ENCODE data around the gene SWI5.

SWI5 gene

GRCh38 chr9:128297221-128297773 lies 21.2 kb downstream of the SWI5 start:
- no peak for TF ChIP-seq SIN3A (IDR thresholded peaks at IDR 0.05; ENCODE audit: borderline replicate concordance, insufficient read depth, low read length)
- TF ChIP-seq, protein P1, sequence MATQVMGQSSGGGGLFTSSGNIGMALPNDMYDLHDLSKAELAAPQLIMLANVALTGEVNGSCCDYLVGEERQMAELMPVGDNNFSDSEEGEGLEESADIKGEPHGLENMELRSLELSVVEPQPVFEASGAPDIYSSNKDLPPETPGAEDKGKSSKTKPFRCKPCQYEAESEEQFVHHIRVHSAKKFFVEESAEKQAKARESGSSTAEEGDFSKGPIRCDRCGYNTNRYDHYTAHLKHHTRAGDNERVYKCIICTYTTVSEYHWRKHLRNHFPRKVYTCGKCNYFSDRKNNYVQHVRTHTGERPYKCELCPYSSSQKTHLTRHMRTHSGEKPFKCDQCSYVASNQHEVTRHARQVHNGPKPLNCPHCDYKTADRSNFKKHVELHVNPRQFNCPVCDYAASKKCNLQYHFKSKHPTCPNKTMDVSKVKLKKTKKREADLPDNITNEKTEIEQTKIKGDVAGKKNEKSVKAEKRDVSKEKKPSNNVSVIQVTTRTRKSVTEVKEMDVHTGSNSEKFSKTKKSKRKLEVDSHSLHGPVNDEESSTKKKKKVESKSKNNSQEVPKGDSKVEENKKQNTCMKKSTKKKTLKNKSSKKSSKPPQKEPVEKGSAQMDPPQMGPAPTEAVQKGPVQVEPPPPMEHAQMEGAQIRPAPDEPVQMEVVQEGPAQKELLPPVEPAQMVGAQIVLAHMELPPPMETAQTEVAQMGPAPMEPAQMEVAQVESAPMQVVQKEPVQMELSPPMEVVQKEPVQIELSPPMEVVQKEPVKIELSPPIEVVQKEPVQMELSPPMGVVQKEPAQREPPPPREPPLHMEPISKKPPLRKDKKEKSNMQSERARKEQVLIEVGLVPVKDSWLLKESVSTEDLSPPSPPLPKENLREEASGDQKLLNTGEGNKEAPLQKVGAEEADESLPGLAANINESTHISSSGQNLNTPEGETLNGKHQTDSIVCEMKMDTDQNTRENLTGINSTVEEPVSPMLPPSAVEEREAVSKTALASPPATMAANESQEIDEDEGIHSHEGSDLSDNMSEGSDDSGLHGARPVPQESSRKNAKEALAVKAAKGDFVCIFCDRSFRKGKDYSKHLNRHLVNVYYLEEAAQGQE (IDR thresholded peaks at IDR 0.05; ENCODE audit: insufficient read depth in 1 of 2, low read depth in 2 of 2, low read length in 2 of 2) = no peak
- TF ChIP-seq POLR2AphosphoS5 (IDR thresholded peaks at IDR 0.05; ENCODE audit: low read depth, low read length) = no peak
- TF ChIP-seq FOXP2 (optimal IDR thresholded peaks at IDR 0.05; ENCODE audit: borderline replicate concordance, extremely low read depth, extremely low read length, insufficient read depth) = no peak
- TF ChIP-seq TAF1 (IDR thresholded peaks at IDR 0.05; ENCODE audit: borderline replicate concordance, insufficient read depth, low read length) = no peak

DNA sequence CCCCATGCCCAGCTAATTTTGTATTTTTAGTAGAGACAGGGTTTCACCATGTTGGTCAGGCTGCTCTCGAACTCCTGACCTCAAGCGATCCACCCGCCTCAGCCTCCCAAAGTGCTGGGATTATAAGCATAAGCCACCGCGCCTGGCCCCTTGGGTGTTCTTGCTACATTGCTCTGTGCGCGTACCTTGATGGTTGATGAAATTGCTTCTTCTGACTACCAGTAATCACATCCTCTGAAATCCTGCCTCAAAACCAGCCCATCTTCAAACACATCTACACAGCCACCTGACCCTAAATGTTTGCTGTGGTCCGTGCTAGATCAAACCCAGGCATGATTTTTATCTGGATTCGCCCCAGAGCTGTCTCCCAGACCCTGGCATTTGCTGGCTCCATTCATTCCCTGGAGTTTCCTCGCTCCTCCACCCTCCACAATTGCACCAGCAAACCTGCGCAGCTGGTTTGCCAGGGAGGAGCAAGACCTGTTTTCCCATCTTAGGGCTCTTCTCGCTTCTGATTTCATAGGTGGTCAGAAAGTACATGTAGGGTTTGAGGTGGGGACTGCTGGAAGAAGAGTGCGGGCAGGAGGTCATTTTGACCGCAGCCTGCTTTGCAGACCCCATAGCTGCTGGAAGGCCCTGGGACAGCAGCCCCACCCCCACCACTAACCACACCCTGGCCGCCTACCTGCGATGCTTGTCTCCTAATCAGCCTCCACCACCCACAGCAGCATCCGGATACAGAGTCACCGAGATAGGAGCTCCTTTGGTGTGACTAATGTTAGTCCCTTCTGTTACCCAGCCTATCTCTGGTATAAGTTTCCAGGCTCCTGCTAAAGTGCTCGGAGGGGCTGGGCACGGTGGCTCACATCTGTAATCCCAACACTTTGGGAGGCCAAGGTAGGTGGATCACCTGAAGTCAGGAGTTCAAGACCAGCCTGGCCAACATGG lies 22.7 kb downstream of the SWI5 start:
- TF ChIP-seq SIN3A (IDR thresholded peaks at IDR 0.05; ENCODE audit: borderline replicate concordance, insufficient read depth, low read length) (no peak), TAF1 (IDR thresholded peaks at IDR 0.05; ENCODE audit: borderline replicate concordance, insufficient read depth, low read length) (no peak), POLR2AphosphoS5 (IDR thresholded peaks at IDR 0.05; ENCODE audit: low read depth, low read length) (no peak), FOXP2 (optimal IDR thresholded peaks at IDR 0.05; ENCODE audit: borderline replicate concordance, extremely low read depth, extremely low read length, insufficient read depth) (no peak)
- TF ChIP-seq, protein P1 (IDR thresholded peaks at IDR 0.05; ENCODE audit: insufficient read depth in 1 of 2, low read depth in 2 of 2, low read length in 2 of 2) = no peak

DNA sequence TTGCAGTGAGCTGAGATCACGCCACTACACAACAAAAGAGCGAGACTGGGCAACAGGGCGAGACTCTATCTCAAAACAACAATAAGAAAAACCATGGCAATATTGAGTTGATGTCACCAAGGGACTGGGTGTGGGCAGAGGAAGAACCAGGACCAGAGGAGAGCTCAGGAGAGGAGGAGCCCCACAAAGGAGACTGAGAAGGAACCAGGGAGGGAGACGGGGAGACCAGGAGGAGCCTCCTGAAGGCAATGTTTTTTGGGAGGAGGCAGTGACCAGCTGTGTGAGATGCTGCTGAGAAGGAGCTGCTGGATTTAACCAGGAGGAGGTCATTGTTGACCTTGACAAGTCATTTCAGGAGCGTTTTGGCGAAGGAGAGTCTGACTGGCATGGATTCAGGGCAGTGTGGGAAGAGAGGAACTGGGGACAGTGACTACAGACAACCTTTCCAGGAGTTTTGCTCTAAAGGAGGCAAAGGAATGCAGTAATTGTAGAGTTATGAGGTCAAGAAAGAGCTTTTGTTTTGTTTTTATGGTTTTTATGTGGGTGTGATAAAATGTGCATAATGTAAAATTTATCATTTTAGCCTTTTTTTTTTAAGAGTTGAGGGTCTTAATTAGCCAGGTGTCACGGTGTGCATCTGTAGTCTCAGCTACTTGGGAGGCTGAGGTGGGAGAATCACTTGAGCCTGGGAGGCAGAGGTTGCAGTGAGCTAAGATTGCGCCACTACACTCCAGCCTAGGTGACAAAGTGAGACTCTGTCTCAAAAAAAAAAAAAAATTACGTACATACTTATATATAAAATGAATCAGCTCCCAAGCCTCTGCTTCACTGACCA lies 28.3 kb downstream of the SWI5 start:
- no peak for TF ChIP-seq POLR2AphosphoS5 (IDR thresholded peaks at IDR 0.05; ENCODE audit: low read depth, low read length)
- no peak for TF ChIP-seq SIN3A (IDR thresholded peaks at IDR 0.05; ENCODE audit: borderline replicate concordance, insufficient read depth, low read length)
- TF ChIP-seq, protein P1 (IDR thresholded peaks at IDR 0.05; ENCODE audit: insufficient read depth in 1 of 2, low read depth in 2 of 2, low read length in 2 of 2) = no peak
- TF ChIP-seq TAF1 (IDR thresholded peaks at IDR 0.05; ENCODE audit: borderline replicate concordance, insufficient read depth, low read length) = no peak
- no peak for TF ChIP-seq FOXP2 (optimal IDR thresholded peaks at IDR 0.05; ENCODE audit: borderline replicate concordance, extremely low read depth, extremely low read length, insufficient read depth)

DNA sequence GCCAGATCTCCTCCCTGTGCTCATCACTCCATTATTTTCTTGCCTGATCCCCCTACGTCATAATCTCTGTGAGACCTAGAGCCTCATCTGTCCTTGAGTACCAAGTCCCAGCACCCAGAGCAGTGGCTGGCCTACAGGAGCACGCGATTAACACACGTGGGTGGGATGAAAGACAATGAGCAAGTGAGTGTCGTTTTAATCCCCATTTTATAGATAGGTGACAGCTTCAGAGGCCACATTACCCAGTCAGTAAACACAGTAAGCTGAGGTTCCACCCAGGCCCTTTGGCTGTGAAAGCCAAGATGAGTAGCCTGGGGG lies 28.9 kb downstream of the SWI5 start:
- TF ChIP-seq POLR2AphosphoS5 (IDR thresholded peaks at IDR 0.05; ENCODE audit: low read depth, low read length) (no peak), TAF1 (IDR thresholded peaks at IDR 0.05; ENCODE audit: borderline replicate concordance, insufficient read depth, low read length) (no peak)

DNA sequence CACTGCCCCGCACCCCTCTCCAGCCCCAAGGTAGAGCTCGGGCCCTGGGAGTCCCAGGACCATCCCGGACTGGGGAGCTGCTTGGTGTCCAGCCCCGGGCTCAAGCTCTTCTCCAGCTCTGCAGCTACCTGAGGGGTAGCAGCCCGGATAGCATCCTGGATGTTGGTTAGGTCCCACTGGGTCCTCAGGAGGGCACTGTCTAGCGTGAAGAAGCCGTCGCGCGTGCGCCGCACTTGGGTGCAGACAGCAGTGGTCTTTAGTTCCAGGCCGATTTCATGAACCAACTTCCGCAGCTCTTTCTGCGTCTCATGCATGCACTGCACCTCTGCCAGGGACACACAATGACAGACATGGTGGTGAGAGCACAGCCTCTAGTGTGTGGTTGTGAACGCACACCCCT lies 33.5 kb downstream of the SWI5 start:
- TF ChIP-seq TAF1 (IDR thresholded peaks at IDR 0.05; ENCODE audit: borderline replicate concordance, insufficient read depth, low read length) = no peak
- TF ChIP-seq SIN3A (IDR thresholded peaks at IDR 0.05; ENCODE audit: borderline replicate concordance, insufficient read depth, low read length) = no peak
- TF ChIP-seq, protein P1 (IDR thresholded peaks at IDR 0.05; ENCODE audit: insufficient read depth in 1 of 2, low read depth in 2 of 2, low read length in 2 of 2) = no peak
- no peak for TF ChIP-seq FOXP2 (optimal IDR thresholded peaks at IDR 0.05; ENCODE audit: borderline replicate concordance, extremely low read depth, extremely low read length, insufficient read depth)
- TF ChIP-seq POLR2AphosphoS5 (IDR thresholded peaks at IDR 0.05; ENCODE audit: low read depth, low read length) = no peak

Measured in PFSK-1 (cell line).